GM18517 (cell line): Measurements from ENCODE around the gene NEK1.
"Not testable (repeated sequence)": the region's sequence is repeated elsewhere in the genome, so short reads cannot be mapped to it uniquely, and the experiment has no call there.

Experiments
- ATAC-seq: cut with Tn5 transposase; IDR thresholded peaks from one replicate; pipeline ENCODE4 v1.9.1; 2021; ENCODE audit warnings: mild to moderate bottlenecking, moderate library complexity; ENCODE audit not compliant: unreplicated experiment

The NEK1 gene

DNA sequence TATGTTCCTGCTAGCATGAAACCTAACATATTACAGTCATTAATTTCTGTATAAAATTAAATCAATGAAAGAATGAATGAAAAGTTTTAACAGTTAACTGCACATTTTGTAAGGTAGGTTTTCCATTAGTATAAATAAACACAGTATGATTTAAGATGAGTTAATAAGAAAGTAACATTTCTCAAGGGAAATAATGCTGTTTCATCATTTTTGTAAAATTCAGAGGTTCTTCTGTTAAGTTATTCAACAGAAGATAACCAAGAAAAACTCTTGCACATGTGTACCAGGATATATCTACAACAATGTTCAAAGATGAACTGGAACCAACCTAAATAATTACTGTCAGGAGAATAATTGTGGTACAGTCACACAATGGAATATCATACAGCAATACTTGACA, 88.6 kb downstream of the NEK1 start:
- no peak for ATAC-seq

DNA sequence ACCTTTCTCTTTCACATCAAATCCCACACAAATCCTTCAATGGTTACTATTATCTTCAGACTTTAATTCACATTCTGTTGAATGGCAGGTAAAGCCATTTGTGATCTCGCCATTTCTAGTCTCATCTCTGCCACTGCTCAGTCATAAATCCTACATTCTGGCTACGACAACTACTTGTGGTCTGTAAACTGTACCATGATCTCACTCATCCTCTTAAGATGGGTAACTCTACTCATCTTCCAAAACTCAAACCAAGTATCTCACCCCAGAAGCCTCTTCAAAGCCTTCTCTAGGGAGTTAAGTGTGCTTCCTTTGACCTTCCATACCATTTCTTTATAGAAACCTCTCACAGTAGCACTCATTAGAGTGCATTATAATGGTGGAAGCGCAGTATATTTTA, 101.8 kb downstream of the NEK1 start:
- no peak for ATAC-seq

DNA sequence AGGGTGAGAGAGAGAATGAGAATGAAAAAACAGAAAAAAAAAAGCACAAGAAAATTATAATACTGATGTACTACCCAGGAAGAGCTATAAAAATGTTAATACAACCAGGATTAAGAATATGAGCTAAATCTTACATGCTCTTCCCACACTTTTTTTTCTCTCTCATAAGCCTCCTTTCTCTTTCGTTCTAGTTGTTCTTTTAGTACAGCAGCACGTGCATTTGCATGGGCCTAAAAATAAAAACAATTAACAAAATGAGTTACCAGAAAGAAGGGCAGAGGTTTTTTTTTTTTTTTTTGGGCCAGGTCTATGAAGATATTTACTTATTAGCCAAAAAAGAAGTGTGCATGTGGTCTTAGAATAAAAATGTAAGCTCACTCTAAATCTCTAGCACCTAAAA, 105.5 kb downstream of the NEK1 start:
- ATAC-seq: no peak

DNA sequence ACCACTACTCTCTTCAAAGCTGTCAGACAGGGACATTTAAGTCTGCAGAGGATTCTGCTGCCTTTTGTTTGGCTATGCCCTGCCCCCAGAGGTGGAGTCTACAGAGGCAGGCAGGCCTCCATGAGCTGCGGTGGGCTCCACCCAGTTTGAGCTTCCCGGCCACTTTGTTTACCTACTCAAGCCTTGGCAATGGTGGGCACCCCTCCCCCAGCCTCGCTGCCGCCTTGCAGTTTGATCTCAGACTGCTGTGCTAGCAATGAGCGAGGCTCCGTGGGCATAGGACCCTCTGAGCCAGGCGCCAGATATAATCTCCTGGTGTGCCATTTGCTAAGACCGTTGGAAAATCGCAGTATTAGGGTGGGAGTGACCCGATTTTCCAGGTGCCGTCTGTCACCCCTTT, 112.5 kb downstream of the NEK1 start:
- not testable (repeated sequence) for ATAC-seq

DNA sequence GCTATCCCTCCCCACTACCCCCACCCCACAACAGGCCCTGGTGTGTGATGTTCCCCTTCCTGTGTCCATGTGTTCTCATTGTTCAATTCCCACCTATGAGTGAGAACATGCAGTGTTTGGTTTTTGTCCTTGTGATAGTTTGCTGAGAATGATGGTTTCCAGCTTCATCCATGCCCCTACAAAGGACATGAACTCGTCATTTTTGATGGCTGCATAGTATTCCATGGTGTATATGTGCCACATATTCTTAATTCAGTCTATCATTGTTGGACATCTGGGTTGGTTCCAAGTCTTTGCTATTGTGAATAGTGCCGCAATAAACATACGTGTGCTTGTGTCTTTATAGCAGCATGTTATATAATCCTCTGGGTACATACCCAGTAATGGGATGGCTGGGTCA, 118.1 kb downstream of the NEK1 start:
- ATAC-seq: not testable (repeated sequence)

DNA sequence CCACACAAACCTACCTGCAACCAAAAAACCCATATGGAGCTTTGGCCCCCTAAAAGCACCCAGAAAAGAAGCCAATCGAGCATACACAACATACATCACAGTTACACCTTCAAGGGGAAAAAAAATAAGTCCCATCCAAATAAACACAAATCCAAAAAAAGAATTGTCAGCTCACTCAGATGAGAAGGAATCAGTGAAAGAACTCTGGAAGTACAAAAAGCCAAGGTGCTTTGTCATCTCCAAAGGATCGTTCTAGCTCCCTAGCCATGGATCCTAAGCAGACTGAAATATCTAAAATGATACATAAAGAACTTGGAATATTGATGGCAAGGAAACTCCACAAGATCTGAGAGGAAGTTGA, 119.2 kb downstream of the NEK1 start:
- no peak for ATAC-seq

DNA sequence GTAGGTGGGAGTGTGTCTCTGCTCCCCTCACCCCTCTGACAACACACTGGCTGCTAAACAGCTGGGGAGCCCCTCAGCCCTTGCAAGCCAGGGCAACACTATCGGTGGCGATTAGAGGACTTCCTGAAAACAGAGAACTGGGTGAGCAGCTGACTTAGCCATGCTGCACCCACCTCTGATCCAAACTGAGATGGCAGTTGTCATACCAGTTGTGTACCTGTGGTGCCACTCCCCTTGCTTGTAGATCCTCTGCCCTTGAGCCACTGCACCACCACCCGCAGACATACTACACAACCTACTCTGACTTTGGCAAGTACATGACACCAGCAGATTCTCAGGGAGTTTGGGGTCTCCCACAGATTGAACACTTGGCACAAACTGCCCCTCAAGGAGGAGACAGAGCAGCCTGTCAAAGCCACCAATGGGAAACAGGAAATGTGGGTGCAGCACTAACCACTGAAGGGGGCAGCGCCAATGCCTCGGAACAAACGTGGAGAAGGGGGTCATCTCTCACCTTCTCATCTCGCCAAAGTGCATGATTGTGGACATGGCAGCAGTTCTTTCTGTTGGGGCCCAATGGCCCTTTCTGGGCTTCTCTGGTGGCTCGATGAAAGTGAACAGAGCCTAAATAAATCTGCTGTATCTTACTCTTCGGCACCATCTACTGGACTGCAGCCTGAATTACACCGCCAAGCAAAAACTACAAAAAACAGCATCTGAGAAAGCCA, 119.8 kb downstream of the NEK1 start:
- peak; percentile 69 for ATAC-seq

DNA sequence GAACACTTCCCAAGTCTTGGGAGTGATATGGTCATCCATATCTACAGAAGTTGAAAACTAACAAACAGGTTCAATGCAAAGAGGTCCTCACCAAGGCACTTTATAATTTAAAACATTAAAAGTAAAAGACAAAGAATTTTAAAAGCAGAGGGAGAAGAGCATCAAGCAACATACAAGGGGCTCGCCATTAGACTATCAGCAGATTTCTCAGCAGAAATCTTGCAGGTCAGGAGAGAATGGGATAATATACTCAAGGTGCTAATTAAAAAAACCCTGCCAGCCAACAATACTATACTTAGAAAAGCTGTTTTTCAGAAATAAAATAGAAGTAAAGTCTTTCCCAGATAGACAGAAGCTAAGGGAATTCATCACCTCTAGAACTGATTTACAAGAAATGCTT, 121.2 kb downstream of the NEK1 start:
- ATAC-seq: no peak

DNA sequence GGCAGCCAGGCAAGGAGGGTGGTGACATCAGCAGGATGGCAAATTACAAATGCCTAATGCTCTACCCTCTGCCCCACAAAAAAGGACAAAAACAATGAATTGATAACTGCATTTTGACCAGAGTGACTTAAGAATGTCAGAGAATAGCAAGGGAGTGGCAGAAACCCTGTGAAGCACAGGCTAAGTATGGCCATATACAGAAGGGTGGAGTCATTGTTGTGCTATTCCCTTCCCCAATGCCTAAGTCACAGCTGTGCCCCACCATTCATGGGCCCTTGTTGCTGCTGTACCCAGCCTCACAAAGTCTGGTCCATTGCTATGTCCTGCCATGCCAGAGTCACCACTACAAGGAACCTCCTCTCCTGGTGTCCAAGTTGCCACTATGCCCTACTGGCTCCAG, 123.1 kb downstream of the NEK1 start:
- ATAC-seq: no peak

DNA sequence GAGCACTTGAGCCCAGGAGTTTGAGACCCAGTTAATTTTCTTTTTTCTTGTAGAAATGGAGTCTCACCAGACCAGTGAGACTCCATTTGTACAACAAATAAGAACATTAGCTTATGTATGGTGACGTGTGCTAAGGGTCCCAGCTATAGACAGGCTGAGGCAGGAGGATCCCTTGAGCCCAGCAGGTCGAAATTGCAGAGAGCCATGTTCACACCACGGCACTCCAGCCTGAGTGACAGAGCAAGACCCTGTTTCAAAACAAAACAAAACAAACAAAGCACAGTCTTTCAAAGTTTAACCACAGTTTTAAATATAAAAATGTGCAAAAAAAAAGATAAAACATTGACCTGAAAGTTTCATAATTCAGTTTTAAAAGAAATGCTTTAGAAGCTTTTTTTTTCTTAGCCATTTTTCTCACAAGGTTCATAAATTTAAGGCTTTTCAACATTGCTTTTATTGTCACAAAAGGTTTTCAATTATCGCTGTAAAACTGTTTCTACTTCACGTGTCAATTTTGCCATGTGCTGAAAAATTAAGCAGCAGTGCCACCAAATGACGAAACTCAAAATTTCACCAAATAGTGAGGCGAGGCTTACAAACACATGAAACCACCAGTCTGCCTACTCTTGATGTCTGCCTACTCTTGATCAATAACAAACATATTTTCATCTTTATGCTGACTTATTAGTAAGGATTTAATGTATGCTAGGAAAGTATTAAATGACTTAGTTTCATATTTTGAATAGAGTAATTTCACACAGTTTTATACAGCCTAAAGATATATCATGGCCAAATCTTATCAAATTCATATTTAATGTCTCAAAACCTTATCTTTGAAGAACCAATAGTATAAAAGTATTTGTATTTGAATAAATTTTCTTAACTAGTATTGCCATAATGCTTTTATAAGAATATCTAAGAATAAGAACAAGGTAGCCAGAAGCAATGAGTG, 126.3 kb downstream of the NEK1 start:
- ATAC-seq: peak; percentile 85

DNA sequence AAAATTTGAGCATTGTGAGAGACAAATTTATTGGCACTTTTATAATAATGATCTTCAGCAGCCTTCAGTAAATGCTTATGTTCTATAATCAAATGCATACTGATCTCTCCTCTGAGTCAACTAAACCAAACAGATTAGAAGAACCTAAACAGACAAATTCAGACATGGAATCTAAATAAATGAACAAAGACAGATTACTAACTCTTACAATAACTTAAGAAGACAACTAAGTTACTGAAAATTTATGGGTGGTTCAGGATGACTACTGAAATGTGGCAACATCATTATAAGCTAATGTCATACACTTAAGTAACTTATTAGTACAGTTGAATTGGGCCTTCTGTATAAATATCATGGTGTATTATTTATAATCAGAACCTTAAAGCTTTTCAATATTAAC, 127.3 kb downstream of the NEK1 start:
- no peak for ATAC-seq

DNA sequence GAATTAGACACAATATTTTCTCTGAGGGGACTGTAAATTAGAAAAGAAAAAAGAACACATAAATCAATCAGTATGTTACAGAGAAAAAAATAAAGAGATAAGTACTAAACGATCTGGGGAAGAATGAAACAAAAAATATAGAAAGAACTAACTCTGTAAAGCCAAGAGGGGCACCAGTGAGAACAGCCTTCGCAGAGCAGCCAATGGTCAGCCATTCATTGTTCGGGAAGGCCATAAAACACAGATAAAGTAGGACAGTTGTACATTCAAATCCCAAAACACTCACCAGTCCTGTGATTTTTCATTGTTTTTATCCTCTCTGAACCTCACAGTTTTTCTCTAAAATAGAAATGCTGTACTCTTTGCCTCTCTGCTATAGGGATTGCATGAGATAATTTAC, 127.9 kb downstream of the NEK1 start:
- no peak for ATAC-seq

DNA sequence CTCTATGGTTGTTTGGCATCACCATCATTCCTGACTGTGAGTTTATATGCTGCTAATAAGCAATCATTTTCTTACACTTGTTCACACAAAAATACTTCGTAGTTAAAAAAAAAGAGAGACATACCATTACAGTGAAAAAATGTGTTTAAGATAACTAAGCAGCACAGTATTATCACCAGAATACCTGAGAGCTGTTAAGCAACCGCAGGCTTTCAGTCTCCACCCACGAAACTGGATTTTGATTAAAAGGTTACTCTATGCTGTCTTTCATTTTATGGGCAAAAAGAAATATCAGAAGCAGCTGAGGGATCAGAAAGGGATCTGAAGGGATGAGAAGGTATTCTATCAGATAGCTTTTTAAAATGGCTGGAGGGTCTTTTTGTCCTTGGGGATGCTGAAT, 148.3 kb downstream of the NEK1 start:
- no peak for ATAC-seq

DNA sequence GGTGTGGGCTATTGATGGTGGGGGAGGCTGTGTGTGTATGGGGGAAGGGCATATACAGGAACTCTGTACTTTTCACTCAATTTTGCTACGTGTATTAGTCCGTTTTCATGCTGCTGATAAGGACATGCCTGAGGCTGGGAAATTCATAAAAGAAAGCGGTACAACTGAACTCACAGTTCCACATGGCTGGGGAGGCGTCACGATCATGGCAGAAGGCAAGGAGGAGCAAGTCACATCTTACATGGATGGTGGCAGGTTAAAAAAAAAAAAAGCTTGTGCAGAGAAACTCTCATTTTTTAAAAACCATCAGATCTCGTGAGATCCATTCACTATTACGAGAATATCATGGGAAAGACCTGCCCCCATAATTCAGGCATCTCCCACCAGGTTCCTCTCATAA, 152.3 kb downstream of the NEK1 start:
- ATAC-seq: no peak

DNA sequence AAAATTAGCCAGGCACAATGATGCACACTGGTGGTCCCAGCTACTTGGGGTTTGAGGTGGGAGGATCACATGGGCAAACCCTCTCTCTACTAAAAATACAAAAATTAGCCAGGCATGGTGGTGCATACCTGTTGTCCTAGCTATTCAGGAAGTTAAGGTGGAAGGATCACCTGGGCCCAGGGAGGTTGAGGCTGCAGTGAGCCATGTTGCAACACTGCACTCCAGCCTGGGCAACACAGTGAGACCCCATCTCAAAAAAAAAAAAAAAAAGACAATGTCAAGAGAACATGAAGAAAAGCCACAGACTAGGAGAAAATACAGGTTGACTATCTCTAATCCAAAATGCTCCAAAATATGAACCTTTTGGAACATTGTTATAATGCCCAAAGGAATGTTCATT, 153.8 kb downstream of the NEK1 start:
- ATAC-seq: no peak

DNA sequence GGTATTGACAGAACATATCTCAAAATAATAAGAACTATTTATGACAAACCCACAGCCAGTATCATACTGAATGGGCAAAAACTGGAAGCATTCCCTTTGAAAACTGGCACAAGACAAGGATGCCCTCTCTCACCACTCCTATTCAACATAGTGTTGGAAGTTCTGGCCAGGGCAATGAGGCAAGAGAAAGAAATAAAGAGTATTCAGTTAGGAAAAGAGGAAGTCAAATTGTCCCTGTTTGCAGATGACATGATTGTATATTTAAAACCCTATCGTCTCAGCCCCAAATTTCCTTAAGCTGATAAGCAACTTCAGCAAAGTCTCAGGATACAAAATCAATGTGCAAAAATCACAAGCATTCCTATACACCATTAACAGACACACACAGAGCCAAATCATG, 159.7 kb downstream of the NEK1 start:
- not testable (repeated sequence) for ATAC-seq

DNA sequence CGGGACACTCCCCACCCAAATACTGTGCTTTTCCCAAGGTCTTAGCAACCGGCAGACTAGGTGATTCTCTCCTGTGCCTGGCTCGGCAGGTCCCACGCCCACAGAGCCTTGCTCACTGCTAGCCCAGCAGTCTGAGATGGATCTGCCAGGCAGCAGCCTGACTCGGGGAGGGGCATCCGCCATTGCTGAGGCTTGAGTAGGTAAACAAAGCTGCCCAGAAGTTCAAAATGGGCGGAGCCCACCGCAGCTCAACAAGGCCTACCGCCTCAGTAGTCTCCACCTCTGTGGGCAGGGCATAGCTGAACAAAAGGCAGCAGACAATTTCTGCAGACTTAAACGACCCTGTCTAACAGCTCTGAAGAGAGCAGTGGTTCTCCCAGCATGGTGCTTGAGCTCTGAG, 163.4 kb downstream of the NEK1 start:
- ATAC-seq: not testable (repeated sequence)

DNA sequence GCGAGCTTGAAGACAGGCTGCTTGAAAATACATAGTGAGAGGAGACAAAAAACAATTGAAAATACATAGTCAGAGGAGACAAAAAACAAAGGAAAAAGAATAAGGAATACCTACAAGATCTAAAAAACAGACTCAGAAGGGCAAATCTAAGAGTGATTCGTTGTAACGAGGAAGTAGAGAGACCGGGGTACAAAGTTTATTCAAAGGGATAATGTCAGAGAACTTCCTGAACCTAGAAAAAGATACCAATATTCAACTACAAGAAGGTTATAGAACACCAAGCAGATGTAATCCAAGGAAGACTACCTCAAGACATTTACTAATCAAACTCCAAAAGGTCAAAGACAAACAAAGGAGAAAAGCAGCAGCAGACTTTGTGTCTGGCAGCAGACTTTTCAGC, 165.6 kb downstream of the NEK1 start:
- no peak for ATAC-seq

DNA sequence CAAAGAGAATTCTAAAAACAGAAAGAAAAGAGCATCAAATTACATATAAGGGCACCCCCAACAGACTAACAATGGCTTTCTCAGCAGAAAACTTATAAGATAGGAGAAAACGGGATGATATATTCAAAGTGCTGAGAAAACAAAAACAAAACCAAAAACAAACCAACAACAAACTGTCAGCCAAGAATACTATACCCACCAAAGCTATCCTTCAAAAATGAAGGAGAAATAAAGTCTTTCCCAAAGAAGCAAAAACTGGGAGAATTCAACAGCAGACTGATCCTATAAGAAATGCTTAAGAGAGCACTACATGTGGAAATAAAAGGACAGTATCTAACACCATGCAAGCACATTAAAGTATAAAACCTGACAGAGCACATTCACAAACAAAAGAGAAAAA, 168.6 kb downstream of the NEK1 start:
- no peak for ATAC-seq

DNA sequence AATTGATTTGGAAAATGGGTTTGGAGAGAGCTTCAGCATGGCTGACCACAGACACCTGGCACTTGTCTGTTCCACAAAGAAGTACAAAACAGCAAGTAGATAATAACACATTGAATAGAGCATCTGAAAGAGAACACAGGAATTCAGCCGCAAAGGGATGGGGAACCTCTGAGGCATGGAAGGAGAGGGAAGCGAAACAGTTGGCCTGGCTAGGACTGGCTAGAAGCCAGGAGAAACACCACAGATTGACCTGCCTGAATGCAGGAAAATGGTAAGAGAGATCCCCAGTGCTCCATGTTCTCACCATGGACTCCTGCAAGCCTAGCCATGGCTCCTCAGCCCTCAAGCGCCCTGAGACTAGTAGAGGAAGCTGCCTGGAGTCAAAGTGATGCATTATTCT, 171.9 kb downstream of the NEK1 start:
- ATAC-seq: no peak

DNA sequence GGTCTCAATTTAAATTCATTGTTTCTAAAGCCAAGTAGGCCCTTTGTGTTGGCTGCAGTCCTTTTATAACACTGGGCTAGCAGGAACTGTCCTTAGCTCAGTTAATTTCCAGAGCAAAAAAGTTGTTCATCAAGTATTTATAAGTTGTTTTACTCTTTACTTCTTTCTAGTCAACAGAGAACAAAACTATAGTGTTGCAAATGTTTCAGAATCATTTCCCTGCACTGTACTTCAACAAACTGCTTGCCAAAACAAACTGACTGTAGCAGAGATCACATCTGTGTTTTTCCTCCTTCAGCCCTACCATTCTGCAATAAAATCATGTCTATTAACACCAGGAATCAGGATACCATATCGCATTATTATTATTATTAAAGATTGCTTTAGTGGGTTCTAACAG, 173.1 kb downstream of the NEK1 start:
- ATAC-seq: no peak

DNA sequence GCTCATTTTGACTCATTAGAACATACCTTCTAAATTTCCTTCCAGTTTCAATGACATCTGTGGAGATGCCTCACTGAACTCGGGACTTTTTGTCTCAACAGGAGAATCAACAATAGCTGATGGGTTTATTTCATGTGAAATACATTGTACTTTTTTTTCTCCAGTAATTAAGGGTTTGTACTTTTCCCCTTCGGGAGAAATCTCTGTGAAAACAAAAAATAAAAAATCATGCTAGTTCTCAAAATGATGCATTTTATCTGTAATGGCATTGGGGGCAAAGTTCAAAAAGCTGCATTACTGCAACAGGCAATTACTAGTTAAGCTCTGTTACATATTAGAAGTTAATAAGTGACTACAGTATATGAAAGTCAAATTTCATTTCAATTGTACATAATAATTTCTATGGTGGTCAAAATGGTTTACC, 174.3 kb downstream of the NEK1 start:
- ATAC-seq: peak; percentile 43
